ENCODE measurements around the gene CSAD. TPM values are rescaled to one million over a fixed set of nuclear protein-coding genes. Genes with fewer than 3 reads are reported as not detected.

The CSAD gene
- total RNA-seq, 5 donors from 2014 or later (not counting 1 experiment from before 2014, with no cell fraction given) = 48.6 to 69.6 (median 62.3) TPM

GRCh38 chr12:53210843-53211242 lies 30.1 kb upstream of the CSAD start:
- peaks cover 33 to 85% of the 10 kb centered on the region in 2 experiments for H3K4me1 ChIP-seq (ENCODE audit: control insufficient read depth in 1 of 2, extremely low read depth in 1 of 2, insufficient read depth in 2 of 2, low read length in 2 of 2)
- peaks cover 28% of the 10 kb centered on the region for H3K36me3 Mint-ChIP-seq
- H3K9me3 ChIP-seq = no peaks in the 10 kb centered on the region
- H3K27ac Mint-ChIP-seq = peak overlapping the region in 1 of 2 donors; percentile 34
- 95% methylated on average over 3 of the region's 4 CpGs for WGBS (ENCODE audit: insufficient coverage)
- no peaks in the 10 kb centered on the region for H3K27me3 Mint-ChIP-seq
- DNase-seq (no peak), ATAC-seq (replicated peaks in 1 of 4) (no peak)
- H3K27ac ChIP-seq (ENCODE audit: low read length) = no peak overlapping the region
- H3K4me3 Mint-ChIP-seq = no peak overlapping the region
- peaks cover 70 to 78% (median 77%) of the 10 kb centered on the region in 3 donors for H3K4me1 Mint-ChIP-seq
- CTCF ChIA-PET = interaction anchor here (1.1 to 5.0 kb wide), 6 partner anchors 9 to 112 kb away, joined by 3 to 23 read pairs (median 4); partner anchors contain the start of genes AAAS (in 1 of the 2) and ESPL1 (in 1 of the 2)
- H3K9me3 Mint-ChIP-seq = no peaks in the 10 kb centered on the region
- no peaks in the 10 kb centered on the region for H3K27me3 ChIP-seq (replicated peaks in 1 of 2; ENCODE audit: control insufficient read depth in 2 of 2, extremely low read depth in 1 of 2, insufficient read depth in 2 of 2, low read length in 1 of 2)
- H3K36me3 ChIP-seq (ENCODE audit: control insufficient read depth in 2 of 2, extremely low read depth in 1 of 2, insufficient read depth in 1 of 2, low read length in 1 of 2) = peaks cover 12 to 55% of the 10 kb centered on the region in 2 donors
- H3K4me3 ChIP-seq (ENCODE audit: control insufficient read depth in 1 of 2, extremely low read depth in 1 of 2, low read length in 1 of 2) = no peak overlapping the region
- POLR2A ChIA-PET = interaction anchor here in 1 of 2 donors (1.1 kb wide), 1 partner anchor 51 kb away, joined by 3 read pairs; no protein-coding TSS in a partner anchor

GRCh38 chr12:53208877-53209463 lies 28.2 kb upstream of the CSAD start:
- H3K27ac Mint-ChIP-seq = peak overlapping the region; percentile 97 to 98
- peak overlapping the region; percentile 70 to 78 (median 77) for H3K4me3 Mint-ChIP-seq
- H3K4me1 Mint-ChIP-seq = peaks cover 69 to 83% (median 77%) of the 10 kb centered on the region in 3 donors
- ATAC-seq (replicated peaks in 1 of 4) (peak; percentile 13 to 35 (median 28)), DNase-seq (peak in 1 of 35 experiments; percentile 48)
- H3K36me3 ChIP-seq (ENCODE audit: control insufficient read depth in 2 of 2, extremely low read depth in 1 of 2, insufficient read depth in 1 of 2, low read length in 1 of 2) = peaks cover 12 to 39% of the 10 kb centered on the region in 2 donors
- WGBS (ENCODE audit: insufficient coverage) = 7% methylated on average over 6 of the region's 7 CpGs
- no peaks in the 10 kb centered on the region for H3K9me3 ChIP-seq
- H3K36me3 Mint-ChIP-seq = peaks cover 25% of the 10 kb centered on the region
- peak overlapping the region in 1 of 2 donors; percentile 30 for H3K4me3 ChIP-seq (ENCODE audit: control insufficient read depth in 1 of 2, extremely low read depth in 1 of 2, low read length in 1 of 2)
- ChIA-PET CTCF (interaction anchor here (0.5 to 3.5 kb wide), 11 partner anchors 7 to 115 kb away, joined by 3 to 12 read pairs (median 4); partner anchors contain the start of genes ESPL1 (in 2 of the 2) and AAAS (in 1 of the 2)), POLR2A (interaction anchor here in 1 of 2 donors (0.6 kb wide), 1 partner anchor 108 kb away, joined by 7 read pairs; no protein-coding TSS in a partner anchor)
- no peaks in the 10 kb centered on the region for H3K9me3 Mint-ChIP-seq
- no peaks in the 10 kb centered on the region for H3K27me3 ChIP-seq (replicated peaks in 1 of 2; ENCODE audit: control insufficient read depth in 2 of 2, extremely low read depth in 1 of 2, insufficient read depth in 2 of 2, low read length in 1 of 2)
- peak overlapping the region; percentile 68 for H3K27ac ChIP-seq (ENCODE audit: low read length)
- peaks cover 30 to 82% of the 10 kb centered on the region in 2 experiments for H3K4me1 ChIP-seq (ENCODE audit: control insufficient read depth in 1 of 2, extremely low read depth in 1 of 2, insufficient read depth in 2 of 2, low read length in 2 of 2)
- H3K27me3 Mint-ChIP-seq = no peaks in the 10 kb centered on the region

- ATAC-seq (replicated peaks in 1 of 4) (no peak), DNase-seq (no peak)
- H3K4me3 Mint-ChIP-seq = peak overlapping the region; percentile 70 to 78 (median 77)
- peak overlapping the region; percentile 97 to 98 for H3K27ac Mint-ChIP-seq
- peaks cover 23% of the 10 kb centered on the region for H3K36me3 Mint-ChIP-seq
- Histone ChIP-seq H3K36me3 (ENCODE audit: control insufficient read depth in 2 of 2, extremely low read depth in 1 of 2, insufficient read depth in 1 of 2, low read length in 1 of 2) (peaks cover 12 to 34% of the 10 kb centered on the region in 2 donors), H3K27me3 (replicated peaks in 1 of 2; ENCODE audit: control insufficient read depth in 2 of 2, extremely low read depth in 1 of 2, insufficient read depth in 2 of 2, low read length in 1 of 2) (no peaks in the 10 kb centered on the region), H3K27ac (ENCODE audit: low read length) (peak overlapping the region; percentile 68), H3K9me3 (no peaks in the 10 kb centered on the region), H3K4me1 (ENCODE audit: control insufficient read depth in 1 of 2, extremely low read depth in 1 of 2, insufficient read depth in 2 of 2, low read length in 2 of 2) (peaks cover 30 to 80% of the 10 kb centered on the region in 2 experiments), H3K4me3 (ENCODE audit: control insufficient read depth in 1 of 2, extremely low read depth in 1 of 2, low read length in 1 of 2) (no peak overlapping the region)
- no peaks in the 10 kb centered on the region for H3K27me3 Mint-ChIP-seq
- WGBS (ENCODE audit: insufficient coverage) = 100% methylated on average over 1 of the region's 2 CpGs
- ChIA-PET CTCF (interaction anchor here (0.5 to 3.5 kb wide), 11 partner anchors 8 to 115 kb away, joined by 3 to 12 read pairs (median 4); partner anchors contain the start of genes AAAS (in 1 of the 2) and ESPL1 (in 1 of the 2)), POLR2A (interaction anchor here in 1 of 2 donors (0.6 kb wide), 2 partner anchors 108 to 124 kb away, joined by 7 read pairs; no protein-coding TSS in a partner anchor)
- H3K9me3 Mint-ChIP-seq = no peaks in the 10 kb centered on the region
- peaks cover 69 to 82% (median 76%) of the 10 kb centered on the region in 3 donors for H3K4me1 Mint-ChIP-seq
Measured at GRCh38 chr12:53208435-53208834, 27.7 kb upstream of the CSAD start.

- peaks cover 30 to 85% of the 10 kb centered on the region in 2 experiments for H3K4me1 ChIP-seq (ENCODE audit: control insufficient read depth in 1 of 2, extremely low read depth in 1 of 2, insufficient read depth in 2 of 2, low read length in 2 of 2)
- peaks cover 8 to 20% of the 10 kb centered on the region in 2 donors for H3K36me3 ChIP-seq (ENCODE audit: control insufficient read depth in 2 of 2, extremely low read depth in 1 of 2, insufficient read depth in 1 of 2, low read length in 1 of 2)
- CTCF ChIA-PET = interaction anchor here in 1 of 2 donors (0.5 to 1.4 kb wide), 5 partner anchors 9 to 198 kb away, joined by 3 to 4 read pairs (median 3); partner anchors contain the start of gene AAAS
- H3K9me3 ChIP-seq = no peaks in the 10 kb centered on the region
- POLR2A ChIA-PET = interaction anchor here in 1 of 2 donors (0.6 kb wide), 2 partner anchors 112 to 206 kb away, joined by 3 to 4 read pairs; no protein-coding TSS in a partner anchor
- Mint-ChIP-seq H3K36me3 (peaks cover 16% of the 10 kb centered on the region), H3K9me3 (no peaks in the 10 kb centered on the region), H3K27me3 (no peaks in the 10 kb centered on the region), H3K27ac (peak within 1 kb of the TSS; percentile 97 to 98), H3K4me3 (peak within 1 kb of the TSS; percentile 78 to 88 (median 83)), H3K4me1 (peaks cover 77 to 81% (median 81%) of the 10 kb centered on the region in 3 donors)
- peak within 1 kb of the TSS; percentile 76 for H3K27ac ChIP-seq (ENCODE audit: low read length)
- no peaks in the 10 kb centered on the region for H3K27me3 ChIP-seq (replicated peaks in 1 of 2; ENCODE audit: control insufficient read depth in 2 of 2, extremely low read depth in 1 of 2, insufficient read depth in 2 of 2, low read length in 1 of 2)
- WGBS (ENCODE audit: insufficient coverage) = 0% methylated on average over 2 of the region's 5 CpGs
- peak; percentile 84 to 91 (median 88) for ATAC-seq (replicated peaks in 1 of 4)
- peak within 1 kb of the TSS; percentile 63 to 93 for H3K4me3 ChIP-seq (ENCODE audit: control insufficient read depth in 1 of 2, extremely low read depth in 1 of 2, low read length in 1 of 2)
- peak; percentile 46 to 79 (median 63) for DNase-seq
Measured at GRCh38 chr12:53207042-53207441, 26.3 kb upstream of the CSAD start, which contains the start of gene ITGB7. Gene ITGB7 (minus strand): TSS chr12:53207251. CDS start chr12:53200443, 6,808 bp downstream.

- DNase-seq (peak in 15 of 35 experiments; percentile 23 to 62 (median 35)), ATAC-seq (replicated peaks in 1 of 4) (peak; percentile 42 to 61 (median 53))
- Histone ChIP-seq H3K4me3 (ENCODE audit: control insufficient read depth in 1 of 2, extremely low read depth in 1 of 2, low read length in 1 of 2) (peak overlapping the region; percentile 63 to 93), H3K36me3 (ENCODE audit: control insufficient read depth in 2 of 2, extremely low read depth in 1 of 2, insufficient read depth in 1 of 2, low read length in 1 of 2) (peaks cover 0 to 9% of the 10 kb centered on the region in 2 donors), H3K4me1 (ENCODE audit: control insufficient read depth in 1 of 2, extremely low read depth in 1 of 2, insufficient read depth in 2 of 2, low read length in 2 of 2) (peaks cover 36 to 88% of the 10 kb centered on the region in 2 experiments), H3K27ac (ENCODE audit: low read length) (peak overlapping the region; percentile 76), H3K27me3 (replicated peaks in 1 of 2; ENCODE audit: control insufficient read depth in 2 of 2, extremely low read depth in 1 of 2, insufficient read depth in 2 of 2, low read length in 1 of 2) (no peaks in the 10 kb centered on the region), H3K9me3 (no peaks in the 10 kb centered on the region)
- Mint-ChIP-seq H3K36me3 (peaks cover 14% of the 10 kb centered on the region), H3K27me3 (no peaks in the 10 kb centered on the region), H3K4me3 (peak overlapping the region; percentile 78 to 88 (median 83)), H3K4me1 (peaks cover 84 to 87% (median 85%) of the 10 kb centered on the region in 3 donors), H3K9me3 (no peaks in the 10 kb centered on the region), H3K27ac (peak overlapping the region; percentile 87 to 91)
- ChIA-PET POLR2A (no interaction called here), CTCF (no interaction called here)
- WGBS (ENCODE audit: insufficient coverage) = 0% methylated on average over 6 of the region's 7 CpGs
Measured at GRCh38 chr12:53205747-53206419, 25.2 kb upstream of the CSAD start.
